Raji (cell line): ENCODE measurements around the gene IPP.

Source experiments
- POLR2A ChIP-seq: IDR thresholded peaks from 2 replicates; pipeline ENCODE4 v1.6.1; 2011; ENCODE audit warnings: low read depth, low read length, control low read depth; ENCODE audit not compliant: insufficient read depth

The IPP gene

GRCh38 chr1:45687014-45687753 is 63.3 kb downstream of the IPP start:
- peak; percentile 84 for TF ChIP-seq POLR2A

- TF ChIP-seq POLR2A: peak; percentile 79
Measured at GRCh38 chr1:45686288-45687013, 64.0 kb downstream of the IPP start, which contains the start of gene GPBP1L1. Gene GPBP1L1, minus strand, starts transcription at chr1:45686533. Its CDS starts 27,446 bp downstream, at chr1:45659087.

- TF ChIP-seq POLR2A: no peak
Measured at GRCh38 chr1:45686015-45686287, 64.5 kb downstream of the IPP start.

GRCh38 chr1:45685308-45686014 is 65.0 kb downstream of the IPP start:
- no peak for TF ChIP-seq POLR2A

GRCh38 chr1:45684402-45684801 is 66.1 kb downstream of the IPP start:
- TF ChIP-seq POLR2A: no peak

- TF ChIP-seq POLR2A: no peak
Measured at GRCh38 chr1:45682942-45683341, 67.5 kb downstream of the IPP start.

GRCh38 chr1:45679123-45679522 is 71.3 kb downstream of the IPP start:
- TF ChIP-seq POLR2A: no peak

- TF ChIP-seq POLR2A: no peak
Measured at GRCh38 chr1:45678489-45678888, 72.0 kb downstream of the IPP start.

GRCh38 chr1:45677751-45678245 is 72.7 kb downstream of the IPP start:
- no peak for TF ChIP-seq POLR2A

GRCh38 chr1:45674478-45674877 is 76.0 kb downstream of the IPP start:
- no peak for TF ChIP-seq POLR2A

- TF ChIP-seq POLR2A: no peak
Measured at GRCh38 chr1:45673956-45674355, 76.5 kb downstream of the IPP start.

GRCh38 chr1:45669859-45670655 is 80.4 kb downstream of the IPP start:
- TF ChIP-seq POLR2A: no peak

- no peak for TF ChIP-seq POLR2A
Measured at GRCh38 chr1:45669379-45669778, 81.1 kb downstream of the IPP start.

GRCh38 chr1:45668526-45668925 is 81.9 kb downstream of the IPP start:
- TF ChIP-seq POLR2A: no peak
